NCI-H446 treated with DMSO at 0.1 percent for 48 hours (cell line): ENCODE data around the gene DOK6.
"Not testable (repeated sequence)": the region's sequence is repeated elsewhere in the genome, so short reads cannot be mapped to it uniquely, and the experiment has no call there.

Source experiments
- DNase-seq: peaks from one replicate; lab custom pipeline; 2025; lab: John Stamatoyannopoulos, UW

Gene DOK6

DNA sequence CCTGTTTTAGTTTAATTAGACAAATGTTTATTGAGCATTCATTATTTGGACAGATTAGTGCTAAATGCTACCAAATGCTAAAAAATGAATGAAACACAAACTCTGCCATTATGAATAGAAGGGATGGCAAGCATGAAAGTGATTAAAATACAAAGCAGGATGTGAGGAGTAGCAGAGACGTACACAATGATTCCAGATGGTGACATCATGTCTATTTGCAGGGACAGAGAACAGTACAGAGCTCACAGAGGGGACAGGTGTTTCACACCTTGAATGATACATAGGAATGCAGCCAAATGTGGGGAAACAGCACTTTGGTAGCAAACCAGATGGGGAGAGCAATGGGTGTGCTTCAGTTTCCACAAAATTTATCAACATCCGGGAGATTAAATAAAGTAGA, 470.7 kb downstream of the DOK6 start:
- no peak for DNase-seq

DNA sequence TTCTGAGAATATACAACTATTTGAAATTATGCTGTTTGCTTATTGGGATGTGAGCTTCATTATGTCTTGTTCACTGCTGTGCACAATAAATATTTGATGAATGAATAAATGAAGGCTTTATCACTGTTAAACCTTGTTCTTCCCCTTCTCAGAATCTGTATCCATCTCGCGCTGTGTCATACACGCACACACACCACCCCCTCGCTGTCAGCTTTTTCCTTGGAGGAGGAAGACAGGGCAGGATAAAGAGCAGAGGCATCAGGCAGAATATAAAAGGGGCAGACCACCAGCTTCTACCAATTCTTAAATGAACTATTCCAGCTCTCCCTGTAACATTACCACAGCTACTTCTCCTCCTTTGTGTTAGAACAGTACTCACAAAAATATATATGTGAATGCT, 472.0 kb downstream of the DOK6 start:
- no peak for DNase-seq

DNA sequence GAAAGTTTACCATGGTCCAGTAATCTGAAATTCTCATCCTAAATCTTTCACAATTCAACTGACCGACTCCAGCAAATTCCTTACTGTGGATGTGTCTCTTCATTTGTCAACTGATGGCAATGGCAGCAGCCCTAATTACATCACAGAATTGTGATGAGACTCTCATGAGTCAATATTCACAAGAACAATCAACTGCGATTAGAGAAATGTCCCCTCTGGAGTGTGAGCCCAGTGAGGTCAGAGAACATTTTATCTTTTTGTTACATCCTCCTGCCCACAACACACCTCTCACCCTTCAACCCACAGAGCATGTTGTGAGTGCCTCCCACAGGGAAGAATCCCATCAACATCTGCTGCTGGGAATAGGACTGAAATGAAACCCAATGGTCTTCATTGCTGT, 473.4 kb downstream of the DOK6 start:
- no peak for DNase-seq

DNA sequence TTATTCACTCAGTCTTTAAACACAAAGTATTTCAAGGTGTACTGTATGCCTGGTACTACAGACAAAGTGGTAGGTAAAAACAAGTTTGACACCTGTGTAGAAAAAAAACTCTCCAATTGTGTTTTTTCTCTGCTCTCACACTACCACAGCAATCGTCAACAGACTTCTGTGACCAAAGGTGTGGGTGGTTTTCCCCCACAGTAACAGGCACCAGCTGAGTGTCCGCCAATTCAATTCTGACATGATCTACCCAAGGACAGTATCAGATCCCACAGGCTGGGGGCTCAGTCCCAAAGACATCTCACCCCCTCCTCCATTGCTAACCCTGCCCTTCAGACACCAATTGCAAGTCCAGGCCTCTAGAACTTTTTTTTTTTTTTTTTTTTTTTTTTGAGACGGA, 475.8 kb downstream of the DOK6 start:
- DNase-seq: no peak

DNA sequence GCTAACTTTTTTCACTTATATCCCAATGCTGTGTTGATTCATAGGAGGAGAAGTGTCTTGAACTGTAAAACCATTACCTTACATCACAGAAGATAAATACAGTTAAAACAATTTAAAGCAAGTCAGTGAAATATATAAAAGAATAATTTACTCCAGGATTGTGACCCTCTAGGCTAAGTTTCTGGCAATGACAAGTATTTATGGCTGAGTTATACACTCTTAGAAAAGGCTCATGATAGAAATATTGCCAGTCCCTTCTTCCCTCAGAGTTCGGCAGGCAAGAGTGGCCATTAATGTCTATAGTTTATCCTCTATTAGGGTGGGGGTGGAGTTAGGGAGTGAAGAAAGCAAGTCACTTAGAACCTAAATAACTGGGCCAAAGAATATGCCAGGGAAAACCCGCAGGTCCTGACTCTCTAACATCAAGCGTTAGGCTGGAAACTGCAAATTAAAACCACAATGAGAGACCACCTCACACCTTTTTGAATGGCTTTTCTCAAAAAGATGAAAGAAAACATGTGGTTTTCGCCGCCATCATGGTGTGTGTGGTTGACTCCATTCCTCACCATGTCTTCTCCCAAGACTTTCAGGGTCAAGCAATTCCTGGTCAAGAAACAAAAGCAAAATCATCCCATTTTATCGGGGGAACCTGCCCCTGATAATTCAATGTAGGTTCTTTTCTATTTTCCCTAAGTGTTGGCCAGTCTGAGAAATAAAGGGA, 477.7 kb downstream of the DOK6 start:
- DNase-seq: no peak

DNA sequence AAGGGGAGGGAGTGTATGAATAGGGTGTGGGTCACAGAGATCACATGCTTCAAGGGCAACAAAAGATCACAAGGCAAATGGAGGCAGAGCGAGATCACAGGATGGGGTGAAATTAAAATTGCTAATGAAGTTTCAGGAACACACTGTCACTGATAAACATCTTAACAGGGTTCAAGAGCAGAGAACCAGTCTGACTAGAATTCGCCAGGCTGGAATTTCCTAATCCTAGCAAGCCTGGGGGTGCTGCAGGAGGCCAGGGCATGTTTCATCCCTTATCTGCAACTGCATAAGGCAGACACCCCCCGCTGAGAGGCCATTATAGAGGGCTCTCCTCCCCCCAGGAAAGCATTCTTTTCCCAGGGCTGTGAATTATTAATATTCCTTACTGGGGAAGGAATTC, 478.4 kb downstream of the DOK6 start:
- DNase-seq: not testable (repeated sequence)

DNA sequence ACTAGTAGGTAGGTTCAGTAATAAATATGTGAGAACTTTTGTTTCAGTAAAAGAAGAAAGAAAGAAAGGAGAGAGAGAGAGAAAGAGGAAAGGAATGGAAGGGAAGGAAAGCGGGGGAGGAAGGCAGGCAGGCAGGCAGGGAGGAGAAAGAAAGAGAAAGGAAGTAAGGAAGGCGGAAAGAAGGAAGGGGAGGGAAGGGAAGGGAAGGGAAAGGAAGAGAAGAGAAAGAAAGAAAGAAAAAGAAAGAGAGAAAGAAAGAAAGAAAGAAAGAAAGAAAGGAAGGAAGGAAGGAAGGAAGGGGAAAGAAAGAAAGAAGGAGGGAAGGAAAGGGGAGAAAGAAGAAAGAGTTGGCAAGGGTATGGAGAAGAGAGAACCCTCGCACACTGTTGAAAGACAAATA, 479.4 kb downstream of the DOK6 start:
- DNase-seq: no peak

DNA sequence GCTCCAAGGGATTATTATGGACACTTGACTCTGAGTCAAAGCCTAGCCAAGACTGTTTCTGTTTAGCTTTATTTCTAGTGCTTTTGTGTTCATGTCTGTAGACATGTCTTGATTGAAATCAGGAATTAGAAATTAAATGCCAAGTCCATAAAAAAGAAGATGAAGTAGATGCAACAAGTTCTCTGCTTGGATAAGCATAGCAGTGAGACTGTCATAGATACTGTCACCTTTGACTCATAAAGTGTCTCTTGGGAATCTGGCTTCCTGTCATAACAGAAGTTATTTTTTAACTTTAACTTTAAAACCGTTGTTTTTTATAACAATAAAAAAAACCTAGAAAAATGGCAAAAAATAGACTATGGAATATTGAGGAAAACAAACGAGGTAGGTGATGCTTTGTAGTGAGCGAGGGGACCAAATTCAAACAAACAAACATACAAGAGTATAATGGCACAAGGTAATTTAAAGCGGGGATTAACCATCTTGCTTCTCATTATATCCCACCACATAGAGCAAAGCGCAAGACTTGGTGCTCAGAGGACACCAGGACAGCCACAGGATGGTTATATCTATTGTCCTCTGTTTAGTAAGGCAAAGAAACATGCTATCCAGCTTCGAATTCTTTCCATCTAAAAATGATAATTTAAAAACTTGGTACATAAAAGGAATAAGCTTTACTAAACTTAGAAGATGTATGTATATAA, 482.4 kb downstream of the DOK6 start:
- DNase-seq: no peak

DNA sequence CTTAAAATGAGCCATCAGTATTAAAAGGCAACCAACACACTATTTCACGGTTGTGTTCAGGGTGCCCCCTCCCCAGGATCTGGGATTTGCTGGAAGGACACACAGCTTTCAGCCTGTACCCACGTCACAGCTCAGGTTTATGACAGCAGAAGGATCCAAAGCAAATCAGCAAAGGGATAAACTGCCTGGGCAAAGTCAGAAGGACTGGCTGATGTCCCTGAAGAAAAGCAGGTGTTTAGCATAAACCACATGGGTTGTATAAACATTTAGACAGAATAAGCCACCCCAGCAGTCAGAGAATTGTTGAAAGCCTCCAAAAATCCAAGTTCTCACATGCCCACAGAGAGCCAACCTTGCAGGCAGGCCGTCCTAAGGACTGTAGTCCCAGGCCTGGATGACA, 483.1 kb downstream of the DOK6 start:
- no peak for DNase-seq

DNA sequence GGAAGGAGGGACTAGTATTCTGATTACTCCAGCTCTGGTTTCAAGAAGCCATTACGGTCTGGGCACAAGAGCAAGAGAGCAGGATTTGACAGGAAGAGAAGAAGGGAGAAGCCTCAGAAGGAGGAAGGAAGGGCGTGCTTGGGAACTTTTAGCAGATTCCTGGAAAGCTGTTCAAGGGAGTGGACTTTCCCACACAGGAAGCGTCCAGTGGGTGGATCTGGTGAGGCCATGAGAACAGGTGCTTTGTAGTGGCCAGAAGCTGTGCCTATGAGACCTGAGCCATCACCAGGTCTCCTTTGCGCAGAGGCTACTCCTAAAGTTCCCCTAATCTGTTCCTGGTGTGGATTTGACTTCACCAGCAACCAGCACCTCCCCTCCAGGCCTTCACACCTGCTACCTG, 484.7 kb downstream of the DOK6 start:
- no peak for DNase-seq

DNA sequence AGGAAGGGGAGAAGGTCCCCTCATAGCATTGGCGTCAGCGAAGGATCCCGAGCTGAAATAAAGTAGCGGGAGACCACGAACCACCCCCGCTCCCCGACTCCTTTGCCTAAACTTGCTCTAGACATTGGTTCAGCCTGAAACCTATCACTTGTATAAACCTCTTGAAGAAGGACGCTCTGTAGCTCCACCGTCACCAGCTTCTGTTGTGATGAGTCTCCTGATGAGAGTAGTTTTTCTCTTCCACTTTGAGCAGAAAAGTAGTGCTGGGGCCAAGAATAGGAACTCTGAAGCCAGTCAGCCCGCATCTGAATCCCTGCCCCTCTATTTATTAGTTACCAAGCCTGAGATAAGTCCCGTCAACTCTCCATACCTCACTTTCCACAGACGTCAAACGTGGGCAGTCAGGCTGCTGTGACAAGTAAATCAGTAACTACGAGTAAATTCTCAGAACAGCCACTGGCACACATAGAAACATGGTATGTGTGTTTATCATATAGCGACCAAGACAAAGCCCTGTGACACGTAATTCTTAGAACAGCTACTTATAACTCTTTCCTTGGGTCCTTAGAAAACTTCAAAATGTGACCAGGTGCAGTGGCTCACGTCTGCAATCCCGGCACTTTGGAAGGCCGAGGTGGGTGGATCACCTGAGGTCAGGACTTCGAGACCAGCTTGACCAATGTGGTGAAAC, 485.3 kb downstream of the DOK6 start:
- no peak for DNase-seq

DNA sequence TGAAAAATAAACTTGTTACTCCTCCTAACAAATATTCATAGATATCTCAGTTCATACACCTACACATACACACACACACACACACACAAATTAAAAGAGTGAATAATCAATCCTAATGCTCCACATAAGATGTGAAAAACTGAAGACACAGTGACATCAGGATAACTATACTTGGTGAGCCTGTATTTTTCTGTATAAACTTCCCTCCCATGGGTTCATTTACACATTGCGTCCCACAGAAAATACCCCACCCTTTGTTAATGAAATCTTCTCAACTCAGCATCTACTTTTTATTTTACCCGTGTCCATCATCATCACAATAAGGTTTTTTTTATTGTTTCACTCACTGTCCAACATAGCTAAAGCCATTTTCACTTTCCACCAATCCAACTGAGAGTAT, 486.6 kb downstream of the DOK6 start:
- DNase-seq: no peak

DNA sequence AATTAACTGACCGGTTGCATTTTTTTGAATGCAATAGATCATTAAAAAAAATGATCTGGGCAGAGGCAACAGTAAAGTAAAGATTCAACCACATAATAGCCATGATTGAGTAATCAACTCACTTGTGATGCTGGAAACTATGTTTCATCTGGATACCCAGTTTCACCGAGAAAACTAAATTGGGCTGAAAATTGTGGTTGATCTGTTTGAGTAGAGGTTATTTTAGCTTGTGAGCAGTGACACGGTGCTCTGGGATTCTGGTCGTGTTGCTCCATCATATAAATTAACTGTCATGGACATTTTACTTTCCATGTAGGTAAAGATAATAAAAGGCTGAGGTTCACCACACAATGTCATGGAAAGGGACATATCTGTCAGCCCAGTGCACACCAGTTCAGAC, 488.3 kb downstream of the DOK6 start:
- no peak for DNase-seq

DNA sequence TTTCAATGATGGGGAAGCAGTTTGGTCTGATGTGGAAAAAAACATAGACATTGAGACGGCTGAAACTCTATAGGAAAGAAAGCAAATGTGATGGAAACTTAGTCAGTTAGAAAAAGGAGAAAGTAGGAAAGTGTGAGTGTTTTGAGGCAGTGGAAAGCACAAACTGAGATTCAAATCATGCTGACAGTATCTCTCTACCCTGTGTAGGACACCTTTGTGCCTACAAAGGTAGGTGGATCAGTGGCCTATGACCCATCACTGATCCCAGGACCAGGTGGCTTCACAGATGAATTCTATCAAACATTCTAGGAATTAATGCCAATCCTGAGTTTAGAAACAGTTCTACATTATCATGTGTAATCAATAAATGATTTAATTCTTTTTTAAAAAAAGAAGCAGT, 489.9 kb downstream of the DOK6 start:
- DNase-seq: no peak

DNA sequence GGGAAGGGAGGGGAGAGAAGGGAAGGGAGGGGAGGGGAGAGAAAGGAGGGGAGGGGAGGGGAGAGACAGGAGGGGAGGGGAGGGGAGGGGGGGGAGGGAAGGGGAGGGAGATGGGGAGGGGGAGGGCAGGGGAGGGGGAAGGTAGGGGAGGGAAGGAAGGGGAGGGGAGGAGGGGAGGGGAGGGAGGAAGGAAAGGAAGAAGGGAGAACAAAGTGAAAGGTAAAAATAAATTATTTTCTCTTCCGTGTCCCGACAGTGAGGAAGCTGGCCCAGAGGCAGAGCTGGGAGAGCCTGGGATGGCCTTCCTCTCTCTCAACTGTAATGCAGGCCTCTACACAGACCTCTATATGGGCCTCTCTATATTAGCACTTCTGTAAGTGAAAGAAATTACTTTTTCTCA, 493.8 kb downstream of the DOK6 start:
- DNase-seq: no peak

DNA sequence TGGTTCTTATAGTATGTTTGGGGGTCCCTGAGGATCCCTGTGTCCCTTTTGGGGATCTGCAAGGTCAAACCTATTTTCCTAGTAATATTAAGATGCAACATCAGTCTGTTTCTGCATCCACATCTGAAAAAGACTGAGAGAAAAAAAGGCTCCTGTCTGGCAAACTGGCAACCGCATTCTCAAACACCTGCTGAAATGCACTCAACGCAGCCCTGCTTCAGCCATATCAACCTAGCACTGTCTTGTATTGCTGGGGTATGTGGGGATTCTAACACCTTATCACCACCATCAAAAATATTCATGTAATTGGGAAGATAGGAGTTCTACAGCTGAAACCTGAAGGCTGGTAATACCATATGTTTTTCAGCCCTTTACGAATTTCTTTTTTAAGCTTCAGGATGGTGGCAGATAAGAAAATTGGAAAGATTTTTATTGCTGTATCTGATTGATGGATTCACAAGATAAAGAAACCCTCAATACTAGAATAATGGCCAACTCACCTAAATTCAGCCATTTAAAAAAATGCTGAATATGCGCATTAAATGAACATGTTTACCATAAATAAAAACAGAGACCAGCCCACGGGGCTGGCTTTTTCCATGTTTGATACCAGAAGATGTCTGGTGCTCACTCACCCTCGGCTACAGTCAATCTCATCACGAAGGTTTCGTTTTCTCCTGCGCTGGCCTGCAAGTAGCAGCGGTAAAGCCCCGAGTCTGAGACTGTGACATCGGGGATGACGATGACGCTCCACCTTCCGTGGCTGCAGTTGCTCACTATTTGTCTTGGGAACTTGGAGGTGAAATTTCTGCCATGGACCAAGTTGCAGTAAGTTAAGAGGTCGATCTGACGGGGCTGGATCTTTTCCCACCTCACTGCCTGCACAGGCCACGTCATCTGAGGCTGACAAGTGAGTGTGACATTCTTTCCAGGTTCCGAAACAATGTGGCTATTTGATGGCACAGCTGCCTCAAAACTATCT, 494.7 kb downstream of the DOK6 start:
- no peak for DNase-seq

DNA sequence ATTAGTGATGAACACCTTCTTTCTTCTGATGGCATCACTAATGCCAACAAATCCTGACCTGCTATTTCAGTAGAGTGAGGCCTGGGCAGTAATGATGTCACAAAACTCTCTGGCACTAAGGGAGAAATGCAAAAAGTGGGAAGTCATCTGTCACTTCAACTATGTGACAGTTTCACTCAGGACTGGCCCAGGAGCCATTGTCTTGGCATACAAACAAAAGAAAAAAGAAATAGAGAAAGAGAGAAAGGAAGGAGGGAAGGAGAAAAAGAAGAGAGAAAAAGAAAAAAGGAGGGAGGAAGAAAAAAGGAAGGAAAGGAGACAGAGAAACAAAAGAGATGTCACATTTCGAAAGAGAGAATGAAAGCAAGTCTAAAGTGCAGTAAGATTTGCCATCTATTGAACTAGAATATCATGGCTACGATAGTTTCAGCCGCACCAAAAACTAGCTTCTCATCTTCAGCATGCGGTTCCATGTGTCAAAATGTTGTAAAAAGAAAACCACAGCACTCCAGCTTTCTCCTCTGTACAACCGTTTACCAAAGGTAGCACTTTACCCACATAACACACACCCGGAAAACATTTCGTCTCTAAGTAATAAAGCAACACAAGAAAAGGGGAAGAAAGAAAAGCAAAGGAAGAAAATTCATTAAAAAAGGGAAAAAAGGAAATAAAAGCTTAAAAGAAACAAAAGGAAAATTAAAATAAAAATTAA, 496.9 kb downstream of the DOK6 start:
- no peak for DNase-seq

DNA sequence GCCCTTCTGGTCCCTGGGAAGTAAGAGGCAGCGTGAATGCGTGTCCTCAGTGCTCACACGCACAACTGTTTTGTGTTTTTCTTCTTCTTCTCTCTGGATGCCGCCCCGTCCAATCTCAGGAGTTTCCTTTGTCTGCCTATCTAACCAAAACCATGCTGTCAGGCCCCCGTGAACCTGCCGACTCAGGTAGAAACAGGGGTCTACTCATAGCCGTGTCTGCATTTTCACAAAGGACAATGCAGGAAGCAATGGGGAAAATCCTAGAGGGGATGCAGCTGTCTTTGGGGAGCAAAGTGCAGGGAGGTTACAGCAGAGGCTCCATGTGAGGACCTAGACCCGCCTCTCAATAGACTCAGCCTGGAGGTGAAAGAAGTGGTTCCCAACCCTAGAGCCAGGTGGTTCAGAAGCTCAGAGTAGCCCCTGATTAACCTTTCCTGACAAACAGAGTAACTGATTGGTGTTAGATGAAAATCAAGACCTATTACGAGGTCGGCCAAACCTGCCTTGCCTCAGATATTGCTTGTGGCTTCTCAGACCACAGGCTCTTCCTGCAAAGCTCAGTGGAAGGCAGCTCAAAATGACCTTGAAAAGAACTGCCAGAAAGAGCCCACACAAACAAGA, 497.7 kb downstream of the DOK6 start:
- no peak for DNase-seq
